HepG2 (cell line): ENCODE results near the gene ADARB1. TPM values are rescaled to one million over a fixed set of nuclear protein-coding genes. Genes with fewer than 3 reads are reported as not detected.

Experiments
- ATAC-seq: fragments of 200-7000 bp; cut with Tn5 transposase; 3 replicates; pipeline ENCODE4 v1.9.1; 2020; ENCODE audit warnings: mild to moderate bottlenecking, moderate library complexity
- BruUV-seq: library from RNA; stranded (reverse); fragments of 400-500 nt; replicated peaks from 2 replicates; lab custom pipeline; 2021; lab: Mats Ljungman, UMichigan
- CTCF ChIA-PET: fragments of 300-600 bp; formaldehyde crosslinking; extraction: SDS; loops from one replicate; lab custom pipeline; 2021; ENCODE audit warnings: low total read pairs, inconsistent platforms, low intra/inter-chr PET ratio; lab: Yijun Ruan, JAX
- POLR2A ChIA-PET: fragments of 350-600 bp; sonication (Branson Sonifier 250); formaldehyde crosslinking; loops from one replicate; lab custom pipeline; 2020; ENCODE audit warnings: antibody characterized with exemption, inconsistent platforms; lab: Yijun Ruan, JAX
- DNase-seq: peaks from one replicate; pipeline ENCODE4 v3.0.0-alpha.2; 2015; ENCODE audit warnings: low spot score
- FAIRE-seq: peaks from 3 replicates; lab custom pipeline; 2011; peaks lifted over from hg19 to GRCh38; lab: Jason Lieb, UNC
- H2AFZ ChIP-seq: one replicate; pipeline ENCODE4 v1.6.1; 2011; ENCODE audit warnings: low read length, inconsistent platforms
- H3K27ac ChIP-seq: fragments of 300-600 bp; 3 replicates; pipeline ENCODE4 v1.8.0; 2011; ENCODE audit warnings: mixed run types, mild to moderate bottlenecking, mixed read lengths, low read length, inconsistent platforms; ENCODE audit not compliant: insufficient read depth; ENCODE audit errors: extremely low read length
- H3K27me3 ChIP-seq, 2 experiments: fragments of 200-600 bp in 1 of 2; 2 replicates in 1 of 2; 3 replicates in 1 of 2; pipeline versions ENCODE4 v1.6.0 to v1.8.0; 2011; ENCODE audit warnings: low read length in 2 of 2, mild to moderate bottlenecking in 2 of 2, moderate library complexity in 2 of 2, inconsistent platforms in 1 of 2; ENCODE audit not compliant: insufficient read depth in 2 of 2, control insufficient read depth in 1 of 2
- H3K36me3 ChIP-seq, 2 experiments: fragments of 200-600 bp in 1 of 2; replicated peaks in 1 of 2; 2 replicates in 1 of 2; 3 replicates in 1 of 2; pipeline versions ENCODE4 v1.5.1 to v1.8.0; 2011; ENCODE audit warnings: low read length in 2 of 2, inconsistent platforms in 1 of 2; ENCODE audit not compliant: insufficient read depth in 2 of 2, control insufficient read depth in 1 of 2
- H3K4me1 ChIP-seq: 2 replicates; pipeline ENCODE4 v1.5.1; 2012; ENCODE audit warnings: low read length, inconsistent platforms; ENCODE audit not compliant: insufficient read depth
- H3K4me2 ChIP-seq: 2 replicates; pipeline ENCODE4 v1.6.0; 2011; ENCODE audit warnings: low read depth, low read length, inconsistent platforms
- H3K4me3 ChIP-seq, 3 experiments: fragments of 200-600 bp in 1 of 3; sonication (generic), shearing (Covaris generic) in 1 of 3; replicated peaks in 1 of 3; 2 replicates each; pipeline ENCODE4 v1.5.1; 2011 to 2016; ENCODE audit warnings: low read length in 3 of 3, inconsistent platforms in 2 of 3, low read depth in 2 of 3, mild to moderate bottlenecking in 2 of 3, control low read depth in 1 of 3, mixed read lengths in 1 of 3; ENCODE audit not compliant: insufficient read depth in 1 of 3
- H3K79me2 ChIP-seq: one replicate; pipeline ENCODE4 v1.6.1; 2011; ENCODE audit warnings: low read length, inconsistent platforms; ENCODE audit not compliant: insufficient read depth
- H3K9ac ChIP-seq: 2 replicates; pipeline ENCODE4 v1.6.0; 2011; ENCODE audit warnings: mild to moderate bottlenecking, low read depth, low read length, inconsistent platforms; ENCODE audit not compliant: insufficient read depth
- H3K9me3 ChIP-seq: 2 replicates; pipeline ENCODE4 v1.5.1; 2012; ENCODE audit warnings: mild to moderate bottlenecking, low read length
- H4K20me1 ChIP-seq: 2 replicates; pipeline ENCODE4 v1.6.0; 2011; ENCODE audit warnings: inconsistent platforms, mild to moderate bottlenecking, low read length, moderate library complexity; ENCODE audit not compliant: insufficient read depth
- ARNT ChIP-seq: fragments of 450-650 bp; IDR thresholded peaks from 2 replicates; pipeline ENCODE4 v1.6.1; 2017
- FOXJ3 ChIP-seq: sonication (generic); formaldehyde crosslinking; IDR thresholded peaks from 2 replicates; pipeline ENCODE4 v1.4.0; 2020; ENCODE audit warnings: missing genetic modification reagents, mild to moderate bottlenecking, borderline replicate concordance
- HNRNPH1 ChIP-seq: fragments of 200-400 bp; formaldehyde crosslinking; optimal IDR thresholded peaks from 2 replicates; pipeline ENCODE3; 2017; ENCODE audit warnings: mild to moderate bottlenecking, low read depth, low read length
- IKZF4 ChIP-seq: sonication (generic); formaldehyde crosslinking; IDR thresholded peaks from 2 replicates; pipeline ENCODE4 v1.5.1; 2020; ENCODE audit warnings: borderline replicate concordance, mild to moderate bottlenecking, low read depth, missing genetic modification reagents; ENCODE audit errors: not compliant biosample characterization
- KDM5B ChIP-seq: sonication (generic); formaldehyde crosslinking; IDR thresholded peaks from 2 replicates; pipeline ENCODE4 v1.4.0; 2020; ENCODE audit warnings: missing genetic modification reagents, mild to moderate bottlenecking, borderline replicate concordance
- PAWR ChIP-seq: sonication (generic); formaldehyde crosslinking; IDR thresholded peaks from 2 replicates; pipeline ENCODE4 v1.4.0; 2020; ENCODE audit warnings: missing genetic modification reagents, mild to moderate bottlenecking, borderline replicate concordance
- RAD21 ChIP-seq: fragments of 450-650 bp; formaldehyde crosslinking; IDR thresholded peaks from 2 replicates; pipeline ENCODE4 v1.5.0; 2020; ENCODE audit warnings: mild to moderate bottlenecking
- REPIN1 ChIP-seq: sonication (generic); formaldehyde crosslinking; IDR thresholded peaks from 2 replicates; pipeline ENCODE4 v1.8.0; 2022; ENCODE audit warnings: missing genetic modification reagents, low read depth, mild to moderate bottlenecking, borderline replicate concordance
- SRSF9 ChIP-seq: fragments of 200-400 bp; formaldehyde crosslinking; IDR thresholded peaks from 2 replicates; pipeline ENCODE4 v1.6.1; 2018; ENCODE audit warnings: borderline replicate concordance, mild to moderate bottlenecking, low read depth, low read length; ENCODE audit not compliant: insufficient read depth, poor library complexity, severe bottlenecking
- ZNF136 ChIP-seq: sonication (generic); formaldehyde crosslinking; IDR thresholded peaks from 2 replicates; pipeline ENCODE4 v1.8.1; 2022; ENCODE audit warnings: low read depth, mild to moderate bottlenecking, moderate library complexity, missing genetic modification reagents
- ZNF143 ChIP-seq: sonication (generic); formaldehyde crosslinking; IDR thresholded peaks from 2 replicates; pipeline ENCODE4 v1.4.0; 2020; ENCODE audit warnings: missing genetic modification reagents
- ZNF234 ChIP-seq: sonication (generic); formaldehyde crosslinking; conservative IDR thresholded peaks from 2 replicates; pipeline ENCODE4 v1.5.1; 2020; ENCODE audit warnings: mild to moderate bottlenecking, missing genetic modification reagents
- ZNF382 ChIP-seq: sonication (generic); formaldehyde crosslinking; IDR thresholded peaks from 2 replicates; pipeline ENCODE4 v1.5.0; 2020; ENCODE audit warnings: missing genetic modification reagents, mild to moderate bottlenecking, borderline replicate concordance
- ZNF770 ChIP-seq: sonication (generic); formaldehyde crosslinking; IDR thresholded peaks from 2 replicates; pipeline ENCODE4 v1.5.0; 2020; ENCODE audit warnings: mild to moderate bottlenecking, missing genetic modification reagents
- ZNF83 ChIP-seq: sonication (generic); formaldehyde crosslinking; IDR thresholded peaks from 2 replicates; pipeline ENCODE4 v1.4.0; 2020; ENCODE audit warnings: missing genetic modification reagents, mild to moderate bottlenecking, borderline replicate concordance
- ZSCAN12 ChIP-seq: sonication (generic); formaldehyde crosslinking; IDR thresholded peaks from 2 replicates; pipeline ENCODE4 v1.9.0; 2021; ENCODE audit warnings: mild to moderate bottlenecking, missing genetic modification reagents
- WGBS: methylation state at CpG from one replicate; pipeline ENCODE4 v1.1.6; 2017; ENCODE audit warnings: low lambda C conversion rate; 5-methylcytosine and 5-hydroxymethylcytosine counted together
- in situ Hi-C: cut with HindIII; loops from 2 replicates; pipeline ENCODE4 v1.10.0; 2017; ENCODE audit warnings: low pct_unique_long_range_greater_than_20kb; ENCODE audit not compliant: extremely low pct_ligation_motif_present
- intact Hi-C: fragments of 100-400 bp; cut with micrococcal nuclease; formaldehyde crosslinking; loops from one replicate; pipeline ENCODE4 v1.10.0; 2022; ENCODE audit not compliant: unreplicated experiment
- polyA plus RNA-seq, 8 experiments: library from polyadenylated mRNA; depleted of rRNA in 3 of 8; stranded (reverse) in 7 of 8; unstranded in 1 of 8; fragments of >200 nt; fragmentation: Illumina TruSeq in 4 of 8; extraction: Trizol in 4 of 8; gene quantifications; 2 replicates each; pipeline versions ENCODE4 v1.2.1 to v1.2.3, GENCODE V29; 2011 to 2016; ENCODE audit warnings: low read depth in 4 of 8, missing spikeins in 1 of 8, mixed read lengths in 1 of 8; ENCODE audit not compliant: insufficient read depth in 1 of 8
- total RNA-seq, 5 experiments: library from RNA; depleted of rRNA; stranded (reverse); fragments of >200 nt; fragmentation: Illumina TruSeq; extraction: Trizol; gene quantifications; 2 replicates each; pipeline ENCODE4 v1.2.3, GENCODE V29; 2016; ENCODE audit warnings: low read depth in 1 of 5

Gene ADARB1
- total and polyA plus RNA-seq, 2 of the 13 experiments (the other 11 are each of a cell fraction or from before 2014, with no cell fraction given) = 6.6 to 10.0 TPM

- no peak overlapping the region for H3K4me2 ChIP-seq
- DNase-seq (no peak), FAIRE-seq (no peak), ATAC-seq (no peak)
- in situ Hi-C loops (no loop called here), intact Hi-C loops (no loop called here)
- no peaks in the 10 kb centered on the region; a peak in 1 of 5 replicates for H3K27me3 ChIP-seq
- TSS peak; percentile 57 for BruUV-seq
- ChIA-PET POLR2A (no interaction called here), CTCF (no interaction called here)
- H4K20me1 ChIP-seq = no peaks in the 10 kb centered on the region; the same call in 1 of the 2 replicates
- peaks cover 6% of the 10 kb centered on the region for H3K79me2 ChIP-seq
- H3K9me3 ChIP-seq = no peaks in the 10 kb centered on the region
- 93% methylated on average over 7 of the region's 12 CpGs for WGBS
- H3K36me3 ChIP-seq = no peaks in the 10 kb centered on the region
- H2AFZ ChIP-seq = no peak overlapping the region
- H3K27ac ChIP-seq = no peak overlapping the region
- no peak overlapping the region for H3K9ac ChIP-seq
- H3K4me1 ChIP-seq = no peaks in the 10 kb centered on the region
- no peak overlapping the region for H3K4me3 ChIP-seq
- TF ChIP-seq ZNF770 (no peak), FOXJ3 (CRISPR knock-in tag) (no peak), ZNF136 (CRISPR knock-in tag) (no peak), PAWR (CRISPR knock-in tag) (no peak), HNRNPH1 (no peak), ZSCAN12 (CRISPR knock-in tag) (no peak), ZNF382 (no peak), RAD21 (CRISPR knock-in tag) (no peak), ZNF143 (CRISPR knock-in tag) (no peak), ZNF83 (CRISPR knock-in tag) (no peak), KDM5B (CRISPR knock-in tag) (no peak), ARNT (no peak), ZNF234 (CRISPR knock-in tag) (no peak), SRSF9 (no peak), IKZF4 (CRISPR knock-in tag) (no peak), REPIN1 (CRISPR knock-in tag) (no peak)
These were observed 18.7 kb downstream of the ADARB1 start for GRCh38 chr21:45093035-45093532.
